NCI-H774 (cell line): ENCODE measurements around the gene ARHGAP45.

ENCODE experiments used
- DNase-seq: peaks from one replicate; lab custom pipeline; 2025; lab: John Stamatoyannopoulos, UW

ARHGAP45 gene

GRCh38 chr19:1055028-1055425, 11.9 kb upstream of the ARHGAP45 start:
- DNase-seq: no peak

- DNase-seq: no peak
Observed at GRCh38 chr19:1055886-1056620, 10.9 kb upstream of the ARHGAP45 start.

GRCh38 chr19:1057176-1057855, 9.7 kb upstream of the ARHGAP45 start:
- DNase-seq: no peak

GRCh38 chr19:1058112-1058511, 8.9 kb upstream of the ARHGAP45 start:
- no peak for DNase-seq

GRCh38 chr19:1060689-1061088, 6.3 kb upstream of the ARHGAP45 start:
- DNase-seq: no peak

GRCh38 chr19:1061987-1062386, 5.0 kb upstream of the ARHGAP45 start:
- no peak for DNase-seq

GRCh38 chr19:1062387-1063029, 4.5 kb upstream of the ARHGAP45 start:
- no peak for DNase-seq

GRCh38 chr19:1063030-1063908, 3.7 kb upstream of the ARHGAP45 start:
- no peak for DNase-seq

GRCh38 chr19:1063909-1064660, 2.9 kb upstream of the ARHGAP45 start:
- no peak for DNase-seq

- no peak for DNase-seq
Observed at GRCh38 chr19:1064661-1065605, 2.0 kb upstream of the ARHGAP45 start.

GRCh38 chr19:1065606-1066109, 1.3 kb upstream of the ARHGAP45 start:
- no peak for DNase-seq

- no peak for DNase-seq
Observed at GRCh38 chr19:1066251-1066747, 668 bp upstream of the ARHGAP45 start.

GRCh38 chr19:1067341-1067957, 482 bp downstream of the ARHGAP45 start:
- DNase-seq: no peak

GRCh38 chr19:1068009-1069001, 1.3 kb downstream of the ARHGAP45 start:
- DNase-seq: no peak

- no peak for DNase-seq
Observed at GRCh38 chr19:1069009-1069779, 2.2 kb downstream of the ARHGAP45 start.

- DNase-seq: no peak
Observed at GRCh38 chr19:1070576-1070930, 3.6 kb downstream of the ARHGAP45 start.
